ENCODE data around the gene CHST15. TPM values are rescaled to one million over a fixed set of nuclear protein-coding genes. Genes with fewer than 3 reads are reported as not detected.

CHST15 gene
- total and polyA plus RNA-seq, 2 of the 4 experiments (the other 2 are of a cell fraction), result 0.14 to 0.18 TPM

DNA sequence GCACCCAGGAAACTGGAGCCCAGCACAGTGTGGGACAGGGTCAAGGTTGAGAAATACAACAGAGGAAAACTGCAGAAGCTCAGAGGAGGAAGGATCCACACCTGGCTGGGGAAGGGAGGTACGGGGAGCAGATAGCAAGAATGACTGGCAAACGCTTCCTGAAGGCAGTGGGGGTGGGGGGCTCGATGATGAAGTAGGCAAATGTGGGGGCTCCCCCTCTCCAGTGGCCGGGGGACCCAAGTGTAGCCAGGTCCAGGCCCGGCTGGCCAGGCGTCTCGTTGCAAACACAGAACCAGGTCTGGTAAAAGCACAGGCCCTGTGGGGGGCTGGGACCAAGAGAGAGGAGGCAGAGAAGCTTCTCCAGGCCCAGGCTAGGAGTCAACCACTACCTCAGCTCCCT is 7.7 kb downstream of the CHST15 start:
- BruUV-seq (replicated peaks), result no TSS peak

More for the DNA sequence above, 7.7 kb downstream of the CHST15 start:
- no peaks in the 10 kb centered on the region; the same call in none of the 2 replicates for H3K9me3 ChIP-seq (ENCODE audit: control insufficient read depth, insufficient read depth, low read length)
- CTCF ChIA-PET, result no interaction called here
- in situ Hi-C loops (cut with MboI; ENCODE audit: low sequenced_read_pairs), result no loop called here
- WGBS, 2 experiments (ENCODE audit: extremely low coverage in 2 of 2, insufficient read length in 1 of 2), result no CpG with 5 or more reads among the region's 7 CpGs
- no peak overlapping the region for H3K14ac ChIP-seq (replicated peaks; ENCODE audit: low read depth, low read length)
- no peak for TF ChIP-seq SMC3 (IDR thresholded peaks at IDR 0.05; ENCODE audit: low read depth, low read length)
- TF ChIP-seq, protein P1, sequence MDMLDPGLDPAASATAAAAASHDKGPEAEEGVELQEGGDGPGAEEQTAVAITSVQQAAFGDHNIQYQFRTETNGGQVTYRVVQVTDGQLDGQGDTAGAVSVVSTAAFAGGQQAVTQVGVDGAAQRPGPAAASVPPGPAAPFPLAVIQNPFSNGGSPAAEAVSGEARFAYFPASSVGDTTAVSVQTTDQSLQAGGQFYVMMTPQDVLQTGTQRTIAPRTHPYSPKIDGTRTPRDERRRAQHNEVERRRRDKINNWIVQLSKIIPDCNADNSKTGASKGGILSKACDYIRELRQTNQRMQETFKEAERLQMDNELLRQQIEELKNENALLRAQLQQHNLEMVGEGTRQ (IDR thresholded peaks at IDR 0.05; ENCODE audit: low read depth, low read length), result no peak
- no peak for TF ChIP-seq MAFK (IDR thresholded peaks at IDR 0.05; ENCODE audit: low read depth, low read length)
- no peak for TF ChIP-seq POLR2A (IDR thresholded peaks at IDR 0.05; ENCODE audit: low read depth, low read length)
- TF ChIP-seq CEBPB (IDR thresholded peaks at IDR 0.05; ENCODE audit: low read depth, low read length), result no peak
- TF ChIP-seq RAD21 (IDR thresholded peaks at IDR 0.05; ENCODE audit: low read length), result no peak
- TF ChIP-seq MXI1 (IDR thresholded peaks at IDR 0.05; ENCODE audit: borderline replicate concordance, low read depth, low read length), result no peak
- no peak for TF ChIP-seq MAZ (IDR thresholded peaks at IDR 0.05; ENCODE audit: borderline replicate concordance, low read depth, low read length)
- DNase-seq (no peak), ATAC-seq (ENCODE audit: low read depth) (no peak)
- H3K27ac ChIP-seq (ENCODE audit: insufficient read depth, low read length), result no peak overlapping the region
- no peaks in the 10 kb centered on the region for H4K20me1 ChIP-seq (ENCODE audit: insufficient read depth, low read length)
- dilution Hi-C loops (cut with HindIII; ENCODE audit: low sequenced_read_pairs, unreplicated experiment), result no loop called here
- H4K8ac ChIP-seq (ENCODE audit: low read depth in 2 of 2, low read length in 2 of 2), result no peak overlapping the region
- POLR2A ChIA-PET (ENCODE audit: unreplicated experiment), result no interaction called here
- no peak overlapping the region for H2AK5ac ChIP-seq (ENCODE audit: low read depth, low read length)
- no peak overlapping the region for H4K5ac ChIP-seq (ENCODE audit: low read depth, low read length)
- H2AK9ac ChIP-seq (replicated peaks; ENCODE audit: low read depth, low read length, poor library complexity), result no peak overlapping the region
- H3K9ac ChIP-seq (ENCODE audit: low read depth, low read length), result no peak overlapping the region
- H4K91ac ChIP-seq (ENCODE audit: insufficient read depth, low read depth, low read length), result no peak overlapping the region
- no peak overlapping the region for H2BK20ac ChIP-seq (ENCODE audit: low read depth, low read length)
- no peak overlapping the region for H3K4me3 ChIP-seq (ENCODE audit: insufficient read depth, low read depth, low read length)
- H3K4me1 ChIP-seq (ENCODE audit: control insufficient read depth, insufficient read depth, low read length), result no peaks in the 10 kb centered on the region
- no peak overlapping the region for H2BK15ac ChIP-seq (ENCODE audit: low read depth, low read length)
- H3K4ac ChIP-seq (ENCODE audit: low read depth, low read length), result no peak overlapping the region
- H3K56ac ChIP-seq (ENCODE audit: extremely low read depth, insufficient read depth, low read length), result no peak overlapping the region
- peaks cover 5% of the 10 kb centered on the region; the same call in 1 of the 2 replicates for H3K27me3 ChIP-seq (ENCODE audit: control insufficient read depth, insufficient read depth, low read length)
- no peak overlapping the region for H2BK120ac ChIP-seq (ENCODE audit: low read depth, low read length)
- H2AFZ ChIP-seq (replicated peaks; ENCODE audit: low read length, poor library complexity), result no peak overlapping the region
- H3K9me1 ChIP-seq (ENCODE audit: insufficient read depth, low read length), result no peaks in the 10 kb centered on the region
- intact Hi-C loops (cut with micrococcal nuclease), result no loop called here
- H3K79me1 ChIP-seq (ENCODE audit: low read depth in 1 of 2, low read length in 2 of 2), result no peaks in the 10 kb centered on the region
- no peaks in the 10 kb centered on the region for H3K36me3 ChIP-seq (ENCODE audit: control insufficient read depth, insufficient read depth, low read length)
- H2BK5ac ChIP-seq (ENCODE audit: low read depth, low read length, poor library complexity, severe bottlenecking), result no peak overlapping the region
- H3K23ac ChIP-seq (ENCODE audit: low read depth, low read length), result no peak overlapping the region
- H3K4me2 ChIP-seq (ENCODE audit: low read depth, low read length), result no peak overlapping the region
- no peak overlapping the region for H3K18ac ChIP-seq (ENCODE audit: low read depth, low read length)

Data from IMR-90 (cell line).